ENCODE results near the gene JAM3. TPM values are rescaled to one million over a fixed set of nuclear protein-coding genes. Genes with fewer than 3 reads are reported as not detected.
A peak's percentile ranks its signal among the peaks of the same experiment; 100 is the strongest.

The JAM3 gene
- total RNA-seq, 1 donor = 57.5 TPM

DNA sequence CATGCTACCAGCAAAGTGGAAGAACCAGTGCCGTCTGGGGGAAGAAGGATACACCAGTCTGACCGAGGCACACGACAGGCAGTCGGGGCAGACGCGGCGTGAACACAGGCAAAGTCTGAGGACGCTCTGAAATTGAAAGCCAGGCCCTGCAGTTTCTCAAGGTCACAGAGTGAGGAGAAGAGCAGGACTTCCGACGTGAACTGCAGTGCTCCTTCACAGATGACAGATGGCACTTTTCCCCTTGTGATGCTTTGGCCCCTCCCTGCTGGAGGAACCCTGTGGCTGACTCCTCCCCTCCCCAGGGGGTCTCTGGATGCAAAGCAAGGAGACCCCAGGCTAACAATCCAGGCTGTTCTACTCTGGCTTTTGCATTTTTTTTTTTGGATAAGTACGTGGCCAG is 19.6 kb upstream of the JAM3 start:
- peaks cover 17% of the 10 kb centered on the region for H3K4me1 ChIP-seq (ENCODE audit: insufficient read depth, low read length)
- peaks cover 3% of the 10 kb centered on the region for H3K27me3 ChIP-seq (ENCODE audit: insufficient read depth, low read length)
- DNase-seq (ENCODE audit: insufficient read length, low spot score, missing footprints) = no peak
- no peaks in the 10 kb centered on the region for H3K9me3 ChIP-seq (ENCODE audit: low read depth, low read length)
- no peaks in the 10 kb centered on the region for H3K36me3 ChIP-seq (ENCODE audit: insufficient read depth, low read length)
- TF ChIP-seq, protein P1, sequence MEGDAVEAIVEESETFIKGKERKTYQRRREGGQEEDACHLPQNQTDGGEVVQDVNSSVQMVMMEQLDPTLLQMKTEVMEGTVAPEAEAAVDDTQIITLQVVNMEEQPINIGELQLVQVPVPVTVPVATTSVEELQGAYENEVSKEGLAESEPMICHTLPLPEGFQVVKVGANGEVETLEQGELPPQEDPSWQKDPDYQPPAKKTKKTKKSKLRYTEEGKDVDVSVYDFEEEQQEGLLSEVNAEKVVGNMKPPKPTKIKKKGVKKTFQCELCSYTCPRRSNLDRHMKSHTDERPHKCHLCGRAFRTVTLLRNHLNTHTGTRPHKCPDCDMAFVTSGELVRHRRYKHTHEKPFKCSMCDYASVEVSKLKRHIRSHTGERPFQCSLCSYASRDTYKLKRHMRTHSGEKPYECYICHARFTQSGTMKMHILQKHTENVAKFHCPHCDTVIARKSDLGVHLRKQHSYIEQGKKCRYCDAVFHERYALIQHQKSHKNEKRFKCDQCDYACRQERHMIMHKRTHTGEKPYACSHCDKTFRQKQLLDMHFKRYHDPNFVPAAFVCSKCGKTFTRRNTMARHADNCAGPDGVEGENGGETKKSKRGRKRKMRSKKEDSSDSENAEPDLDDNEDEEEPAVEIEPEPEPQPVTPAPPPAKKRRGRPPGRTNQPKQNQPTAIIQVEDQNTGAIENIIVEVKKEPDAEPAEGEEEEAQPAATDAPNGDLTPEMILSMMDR (IDR thresholded peaks at IDR 0.05; ENCODE audit: extremely low read depth, low read depth, low read length) = no peak
- no peak overlapping the region for H3K27ac ChIP-seq (ENCODE audit: low read depth, low read length)
- H2AFZ ChIP-seq (ENCODE audit: low read length) = no peak overlapping the region
- H4K20me1 ChIP-seq (ENCODE audit: insufficient read depth, low read length) = no peaks in the 10 kb centered on the region
- no peaks in the 10 kb centered on the region for H3K79me2 ChIP-seq (ENCODE audit: insufficient read depth, low read length)
- no peak overlapping the region for H3K4me3 ChIP-seq (ENCODE audit: insufficient read depth, low read length)
- no peak overlapping the region for H3K4me2 ChIP-seq (ENCODE audit: insufficient read depth, low read length)

DNA sequence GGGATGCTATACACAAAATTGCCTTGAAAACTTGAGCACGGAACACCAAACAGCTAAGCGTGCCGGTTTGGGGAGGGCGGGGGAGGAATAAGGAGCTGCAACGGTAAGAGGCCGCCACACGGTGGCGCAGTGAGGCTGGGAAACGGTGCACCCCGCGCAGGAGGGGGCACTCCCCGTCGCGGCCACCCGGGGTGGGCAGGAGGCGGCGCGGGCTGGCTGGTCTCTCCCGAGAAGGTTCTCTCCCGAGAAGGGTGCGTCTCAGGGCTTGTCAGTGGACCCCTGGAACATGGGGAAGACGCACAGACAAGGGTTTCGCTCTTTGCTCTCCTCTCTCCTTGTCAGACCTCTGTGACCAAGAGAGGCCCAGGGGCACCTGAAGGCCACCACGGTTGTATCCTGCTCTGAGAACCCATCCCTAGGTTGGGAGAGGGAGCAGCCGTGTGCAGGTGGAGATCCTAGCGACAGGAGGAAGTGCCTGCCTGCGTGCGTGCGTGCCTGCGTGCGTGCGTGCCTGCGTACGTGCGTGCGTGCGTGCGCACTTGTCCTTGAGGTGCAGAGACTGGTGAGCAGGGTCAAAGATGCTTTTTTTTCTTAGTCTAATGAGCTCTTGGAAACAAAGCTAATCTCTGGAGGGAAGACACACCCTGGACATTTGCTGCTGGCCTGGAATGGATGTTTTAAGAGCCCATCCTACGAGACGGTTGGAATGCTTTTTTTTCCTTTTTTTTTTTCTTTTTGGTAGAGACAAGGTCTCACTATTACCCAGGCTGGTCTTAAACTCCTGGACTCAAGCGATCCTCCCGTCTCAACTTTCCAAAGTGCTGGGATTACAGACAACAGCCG is 18.1 kb upstream of the JAM3 start:
- no peaks in the 10 kb centered on the region for H3K9me3 ChIP-seq (ENCODE audit: low read depth, low read length)
- H3K27me3 ChIP-seq (ENCODE audit: insufficient read depth, low read length) = peaks cover 3% of the 10 kb centered on the region
- peak; percentile 97 for DNase-seq (ENCODE audit: insufficient read length, low spot score, missing footprints)
- no peaks in the 10 kb centered on the region for H3K36me3 ChIP-seq (ENCODE audit: insufficient read depth, low read length)
- peak overlapping the region; percentile 66 for H3K4me3 ChIP-seq (ENCODE audit: insufficient read depth, low read length)
- H3K27ac ChIP-seq (ENCODE audit: low read depth, low read length) = no peak overlapping the region
- H2AFZ ChIP-seq (ENCODE audit: low read length) = peak overlapping the region; percentile 89
- H4K20me1 ChIP-seq (ENCODE audit: insufficient read depth, low read length) = no peaks in the 10 kb centered on the region
- H3K79me2 ChIP-seq (ENCODE audit: insufficient read depth, low read length) = no peaks in the 10 kb centered on the region
- peak overlapping the region; percentile 88 for H3K4me2 ChIP-seq (ENCODE audit: insufficient read depth, low read length)
- peaks cover 17% of the 10 kb centered on the region for H3K4me1 ChIP-seq (ENCODE audit: insufficient read depth, low read length)
- TF ChIP-seq, protein P1 (IDR thresholded peaks at IDR 0.05; ENCODE audit: extremely low read depth, low read depth, low read length) = peak; percentile 80

DNA sequence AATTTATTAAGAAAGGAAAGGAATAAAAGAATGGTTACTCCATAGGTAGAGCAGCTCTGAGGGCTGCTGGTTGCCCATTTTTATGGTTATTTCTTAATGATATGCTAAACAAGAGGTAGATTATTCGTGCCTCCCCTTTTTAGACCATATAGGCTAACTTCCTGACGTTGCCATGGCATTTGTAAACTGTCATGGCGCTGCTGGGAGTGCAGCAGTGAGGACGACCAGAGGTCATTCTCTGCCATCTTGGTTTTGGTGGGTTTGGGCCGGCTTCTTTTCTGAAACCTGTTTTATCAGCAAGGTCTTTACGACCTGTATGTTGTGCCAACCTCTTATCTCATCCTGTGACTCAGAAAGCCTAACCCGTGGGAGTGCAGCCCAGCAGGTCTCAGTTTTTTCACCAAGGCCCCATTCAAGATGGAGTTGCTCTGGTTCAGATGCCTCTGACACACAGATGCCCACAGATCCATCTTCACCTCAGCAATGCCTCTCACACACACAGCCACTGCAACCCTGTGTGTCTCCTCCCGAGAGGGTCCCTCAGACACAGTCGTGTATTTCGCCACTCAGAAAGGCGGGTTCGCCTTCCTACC is 16.4 kb upstream of the JAM3 start:
- H3K27me3 ChIP-seq (ENCODE audit: insufficient read depth, low read length) = peaks cover 3% of the 10 kb centered on the region
- no peak for DNase-seq (ENCODE audit: insufficient read length, low spot score, missing footprints)
- no peaks in the 10 kb centered on the region for H4K20me1 ChIP-seq (ENCODE audit: insufficient read depth, low read length)
- no peak overlapping the region for H3K27ac ChIP-seq (ENCODE audit: low read depth, low read length)
- no peaks in the 10 kb centered on the region for H3K79me2 ChIP-seq (ENCODE audit: insufficient read depth, low read length)
- H3K9me3 ChIP-seq (ENCODE audit: low read depth, low read length) = no peaks in the 10 kb centered on the region
- no peak overlapping the region for H3K4me2 ChIP-seq (ENCODE audit: insufficient read depth, low read length)
- TF ChIP-seq, protein P1 (IDR thresholded peaks at IDR 0.05; ENCODE audit: extremely low read depth, low read depth, low read length) = no peak
- H2AFZ ChIP-seq (ENCODE audit: low read length) = no peak overlapping the region
- H3K4me1 ChIP-seq (ENCODE audit: insufficient read depth, low read length) = peaks cover 10% of the 10 kb centered on the region
- H3K36me3 ChIP-seq (ENCODE audit: insufficient read depth, low read length) = no peaks in the 10 kb centered on the region
- H3K4me3 ChIP-seq (ENCODE audit: insufficient read depth, low read length) = no peak overlapping the region

Measured in osteoblast (primary cell).